Neural crest cell (in vitro differentiated cells): Measurements from ENCODE around the gene MYOT. TPM values are rescaled to one million over a fixed set of nuclear protein-coding genes. Genes with fewer than 3 reads are reported as not detected.

ENCODE experiments used
- DNase-seq: peaks from one replicate; pipeline ENCODE4 v3.0.0; 2021; ENCODE audit warnings: low read depth, mixed read lengths, low spot score
- H3K27ac Mint-ChIP-seq: one replicate; pipeline ENCODE4 v1.8.0; 2021; ENCODE audit warnings: mild to moderate bottlenecking, mixed read lengths; ENCODE audit not compliant: unreplicated experiment
- H3K27me3 Mint-ChIP-seq: 2 replicates; pipeline ENCODE4 v1.8.0; 2021; ENCODE audit warnings: low read depth, mild to moderate bottlenecking, mixed read lengths
- H3K36me3 Mint-ChIP-seq: 2 replicates; pipeline ENCODE4 v1.8.0; 2021; ENCODE audit warnings: low read depth, mild to moderate bottlenecking, mixed read lengths
- H3K4me1 Mint-ChIP-seq: 2 replicates; pipeline ENCODE4 v1.8.0; 2021; ENCODE audit warnings: mixed read lengths
- H3K4me3 Mint-ChIP-seq: one replicate; pipeline ENCODE4 v1.8.0; 2021; ENCODE audit warnings: mild to moderate bottlenecking, mixed read lengths
- H3K9me3 Mint-ChIP-seq: 2 replicates; pipeline ENCODE4 v1.8.0; 2021; ENCODE audit warnings: mixed read lengths
- total RNA-seq: library from RNA; stranded (reverse); gene quantifications from 2 replicates; pipeline ENCODE4 v1.2.1, GENCODE V29; 2021
- TF ChIP-seq, protein P1 (sequence below): fragments of 200-600 bp; sonication (generic); conservative IDR thresholded peaks from 2 replicates; pipeline ENCODE4 v1.5.0; 2021; ENCODE audit warnings: antibody characterized with exemption, mild to moderate bottlenecking

The MYOT gene
- total RNA-seq, 1 donor from 2014 or later, result not detected

GRCh38 chr5:137932800-137933199 lies 65.1 kb downstream of the MYOT start:
- Mint-ChIP-seq H3K27ac (no peak overlapping the region), H3K9me3 (no peaks in the 10 kb centered on the region), H3K36me3 (peaks cover 20% of the 10 kb centered on the region), H3K4me1 (no peaks in the 10 kb centered on the region), H3K27me3 (no peaks in the 10 kb centered on the region), H3K4me3 (no peak overlapping the region)
- no peak for DNase-seq
- TF ChIP-seq, protein P1, sequence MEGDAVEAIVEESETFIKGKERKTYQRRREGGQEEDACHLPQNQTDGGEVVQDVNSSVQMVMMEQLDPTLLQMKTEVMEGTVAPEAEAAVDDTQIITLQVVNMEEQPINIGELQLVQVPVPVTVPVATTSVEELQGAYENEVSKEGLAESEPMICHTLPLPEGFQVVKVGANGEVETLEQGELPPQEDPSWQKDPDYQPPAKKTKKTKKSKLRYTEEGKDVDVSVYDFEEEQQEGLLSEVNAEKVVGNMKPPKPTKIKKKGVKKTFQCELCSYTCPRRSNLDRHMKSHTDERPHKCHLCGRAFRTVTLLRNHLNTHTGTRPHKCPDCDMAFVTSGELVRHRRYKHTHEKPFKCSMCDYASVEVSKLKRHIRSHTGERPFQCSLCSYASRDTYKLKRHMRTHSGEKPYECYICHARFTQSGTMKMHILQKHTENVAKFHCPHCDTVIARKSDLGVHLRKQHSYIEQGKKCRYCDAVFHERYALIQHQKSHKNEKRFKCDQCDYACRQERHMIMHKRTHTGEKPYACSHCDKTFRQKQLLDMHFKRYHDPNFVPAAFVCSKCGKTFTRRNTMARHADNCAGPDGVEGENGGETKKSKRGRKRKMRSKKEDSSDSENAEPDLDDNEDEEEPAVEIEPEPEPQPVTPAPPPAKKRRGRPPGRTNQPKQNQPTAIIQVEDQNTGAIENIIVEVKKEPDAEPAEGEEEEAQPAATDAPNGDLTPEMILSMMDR, result no peak

DNA sequence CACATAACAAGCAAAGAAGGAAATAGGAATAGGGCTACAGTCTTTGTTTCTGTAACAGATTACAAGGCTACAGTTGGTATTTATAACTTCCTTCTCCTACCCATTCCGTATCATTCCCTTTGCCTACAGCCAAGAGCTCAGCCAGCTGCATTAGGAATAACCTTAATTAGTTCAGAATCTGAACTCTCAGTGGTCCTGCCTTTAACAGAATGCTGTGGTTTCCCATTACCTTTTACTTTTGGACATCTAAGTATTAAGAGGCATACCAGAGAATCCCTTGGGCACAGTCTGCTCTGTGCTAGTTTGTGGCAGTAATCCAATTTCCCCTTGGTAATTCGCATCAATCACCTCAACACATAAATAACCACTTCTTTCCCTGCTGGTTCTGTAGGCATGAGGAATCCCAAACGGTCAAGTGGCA lies 65.8 kb downstream of the MYOT start:
- TF ChIP-seq, protein P1, result no peak
- Mint-ChIP-seq H3K27me3 (no peaks in the 10 kb centered on the region), H3K27ac (no peak overlapping the region), H3K9me3 (no peaks in the 10 kb centered on the region), H3K36me3 (peaks cover 20% of the 10 kb centered on the region), H3K4me3 (no peak overlapping the region), H3K4me1 (no peaks in the 10 kb centered on the region)
- DNase-seq, result no peak

DNA sequence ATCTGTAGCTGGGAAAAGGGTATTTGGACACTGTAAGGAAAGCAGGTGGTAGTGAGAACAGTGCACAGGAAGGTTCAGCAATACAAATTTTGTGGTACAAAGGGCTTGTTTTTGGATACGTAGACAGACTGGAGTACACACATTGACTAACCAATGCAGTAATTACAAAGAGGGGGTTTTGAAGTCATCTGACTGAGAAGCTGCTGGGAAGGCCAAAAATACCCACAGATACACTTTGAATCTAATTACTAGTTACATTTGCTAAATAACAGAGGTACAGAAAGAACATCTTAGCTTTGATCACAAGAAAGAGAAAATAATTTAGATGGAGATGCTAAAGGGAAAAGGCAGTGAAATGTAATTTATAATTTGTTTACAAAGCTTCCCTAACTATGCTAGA lies 67.5 kb downstream of the MYOT start:
- Mint-ChIP-seq H3K4me1 (no peaks in the 10 kb centered on the region), H3K9me3 (no peaks in the 10 kb centered on the region), H3K27me3 (no peaks in the 10 kb centered on the region), H3K36me3 (peaks cover 18% of the 10 kb centered on the region), H3K27ac (no peak overlapping the region), H3K4me3 (no peak overlapping the region)
- no peak for DNase-seq
- TF ChIP-seq, protein P1, result no peak

- Mint-ChIP-seq H3K27me3 (no peaks in the 10 kb centered on the region), H3K4me3 (no peak overlapping the region), H3K36me3 (peaks cover 18% of the 10 kb centered on the region), H3K9me3 (no peaks in the 10 kb centered on the region), H3K27ac (no peak overlapping the region), H3K4me1 (no peaks in the 10 kb centered on the region)
- TF ChIP-seq, protein P1, result no peak
- DNase-seq, result no peak
These were observed 68.0 kb downstream of the MYOT start for GRCh38 chr5:137935694-137936093.

Other genes starting within 250 kb of the MYOT start
- 9.4 and 11.8 TPM in 2 replicates for gene KLHL3, start 131.8 kb upstream of the MYOT start, total RNA-seq
- 99.0 and 102 TPM in 2 replicates for gene HNRNPA0, start 113.5 kb upstream of the MYOT start, total RNA-seq
- not detected in 2 replicates for gene PKD2L2, start 21.6 kb downstream of the MYOT start, total RNA-seq
- 47.1 and 49.1 TPM in 2 replicates for gene FAM13B, start 165.2 kb downstream of the MYOT start, total RNA-seq
- not detected in 2 replicates for gene WNT8A, start 216.2 kb downstream of the MYOT start, total RNA-seq